Measurements from ENCODE around the gene TADA1. TPM values are rescaled to one million over a fixed set of nuclear protein-coding genes. Genes with fewer than 3 reads are reported as not detected.

The TADA1 gene
- polyA plus RNA-seq, 1 of the 3 experiments (the other 2 are of a cell fraction): 9.3 TPM

DNA sequence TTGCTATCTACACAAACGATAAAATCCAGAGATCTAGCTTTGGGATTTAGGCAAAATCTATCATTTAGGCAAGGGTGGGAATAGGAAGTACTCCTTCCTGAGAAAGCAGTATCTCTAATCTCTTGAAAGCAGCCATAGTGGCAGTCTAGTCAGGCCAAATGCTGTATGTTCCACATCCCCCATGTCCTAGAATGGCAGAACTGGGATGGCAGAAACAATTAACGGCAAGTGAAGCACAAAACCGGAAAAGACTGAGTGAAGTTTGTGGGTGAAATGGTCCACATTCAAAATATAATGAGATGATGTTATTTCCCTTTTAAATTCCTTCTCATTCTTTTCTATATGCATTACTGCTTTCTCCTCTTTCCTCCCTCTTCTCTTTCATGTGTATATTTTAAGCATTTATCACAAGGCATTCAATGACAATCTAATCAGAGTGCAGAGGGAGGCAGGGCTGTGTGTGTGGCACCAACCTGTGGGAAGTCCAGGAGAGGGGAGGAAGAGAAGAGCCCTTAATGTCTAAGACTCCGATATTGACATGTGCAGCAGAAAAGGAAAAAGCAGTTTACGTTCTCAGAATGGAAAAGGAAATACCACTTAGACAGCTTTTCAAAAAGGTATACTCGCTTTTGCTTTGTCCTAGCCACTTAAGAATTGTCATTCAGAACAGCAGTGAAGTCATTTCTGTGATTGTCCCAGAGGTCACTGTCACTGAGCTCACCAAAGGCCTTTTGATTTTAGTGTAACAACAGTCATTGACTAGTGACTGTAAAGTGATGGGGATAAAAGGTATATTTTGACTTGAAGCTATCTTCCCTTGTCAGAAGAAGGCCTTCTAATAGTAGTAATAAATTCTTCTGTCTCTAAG, 42.3 kb upstream of the TADA1 start:
- TF ChIP-seq MXI1 (IDR thresholded peaks at IDR 0.05; ENCODE audit: low read depth, low read length) (no peak), NFIC (IDR thresholded peaks at IDR 0.05; ENCODE audit: borderline replicate concordance) (no peak), NRF1 (IDR thresholded peaks at IDR 0.05; ENCODE audit: low read depth, low read length) (no peak), MAX (IDR thresholded peaks at IDR 0.05; ENCODE audit: low read depth) (no peak), POLR2AphosphoS5 (IDR thresholded peaks at IDR 0.05; ENCODE audit: low read depth, low read length) (no peak), TCF12 (IDR thresholded peaks at IDR 0.05) (no peak), JUND (IDR thresholded peaks at IDR 0.05) (no peak), EZH2phosphoT487 (IDR thresholded peaks at IDR 0.05; ENCODE audit: borderline replicate concordance, low read depth) (no peak), SIN3A (IDR thresholded peaks at IDR 0.05; ENCODE audit: borderline replicate concordance, low read depth, low read length) (no peak), RCOR1 (IDR thresholded peaks at IDR 0.05; ENCODE audit: low read length) (no peak), RFX5 (IDR thresholded peaks at IDR 0.05; ENCODE audit: low read length) (no peak), PBX3 (IDR thresholded peaks at IDR 0.05) (no peak), EP300 (IDR thresholded peaks at IDR 0.05; ENCODE audit: borderline replicate concordance in 1 of 2, low read depth in 1 of 2, low read length in 1 of 2) (no peak), MEF2A (IDR thresholded peaks at IDR 0.05; ENCODE audit: borderline replicate concordance, low read depth) (no peak), FOXJ3 (CRISPR knock-in tag; IDR thresholded peaks at IDR 0.05) (no peak), USF1 (IDR thresholded peaks at IDR 0.05; ENCODE audit: borderline replicate concordance, low read depth) (no peak), FOXM1 (IDR thresholded peaks at IDR 0.05; ENCODE audit: low read depth) (no peak)
- TF ChIP-seq, protein P1, sequence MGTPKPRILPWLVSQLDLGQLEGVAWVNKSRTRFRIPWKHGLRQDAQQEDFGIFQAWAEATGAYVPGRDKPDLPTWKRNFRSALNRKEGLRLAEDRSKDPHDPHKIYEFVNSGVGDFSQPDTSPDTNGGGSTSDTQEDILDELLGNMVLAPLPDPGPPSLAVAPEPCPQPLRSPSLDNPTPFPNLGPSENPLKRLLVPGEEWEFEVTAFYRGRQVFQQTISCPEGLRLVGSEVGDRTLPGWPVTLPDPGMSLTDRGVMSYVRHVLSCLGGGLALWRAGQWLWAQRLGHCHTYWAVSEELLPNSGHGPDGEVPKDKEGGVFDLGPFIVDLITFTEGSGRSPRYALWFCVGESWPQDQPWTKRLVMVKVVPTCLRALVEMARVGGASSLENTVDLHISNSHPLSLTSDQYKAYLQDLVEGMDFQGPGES (IDR thresholded peaks at IDR 0.05; ENCODE audit: low read depth, low read length): no peak
- TF ChIP-seq, protein P2, sequence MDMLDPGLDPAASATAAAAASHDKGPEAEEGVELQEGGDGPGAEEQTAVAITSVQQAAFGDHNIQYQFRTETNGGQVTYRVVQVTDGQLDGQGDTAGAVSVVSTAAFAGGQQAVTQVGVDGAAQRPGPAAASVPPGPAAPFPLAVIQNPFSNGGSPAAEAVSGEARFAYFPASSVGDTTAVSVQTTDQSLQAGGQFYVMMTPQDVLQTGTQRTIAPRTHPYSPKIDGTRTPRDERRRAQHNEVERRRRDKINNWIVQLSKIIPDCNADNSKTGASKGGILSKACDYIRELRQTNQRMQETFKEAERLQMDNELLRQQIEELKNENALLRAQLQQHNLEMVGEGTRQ (IDR thresholded peaks at IDR 0.05; ENCODE audit: borderline replicate concordance, low read depth, low read length): no peak
- TF ChIP-seq, protein P3, sequence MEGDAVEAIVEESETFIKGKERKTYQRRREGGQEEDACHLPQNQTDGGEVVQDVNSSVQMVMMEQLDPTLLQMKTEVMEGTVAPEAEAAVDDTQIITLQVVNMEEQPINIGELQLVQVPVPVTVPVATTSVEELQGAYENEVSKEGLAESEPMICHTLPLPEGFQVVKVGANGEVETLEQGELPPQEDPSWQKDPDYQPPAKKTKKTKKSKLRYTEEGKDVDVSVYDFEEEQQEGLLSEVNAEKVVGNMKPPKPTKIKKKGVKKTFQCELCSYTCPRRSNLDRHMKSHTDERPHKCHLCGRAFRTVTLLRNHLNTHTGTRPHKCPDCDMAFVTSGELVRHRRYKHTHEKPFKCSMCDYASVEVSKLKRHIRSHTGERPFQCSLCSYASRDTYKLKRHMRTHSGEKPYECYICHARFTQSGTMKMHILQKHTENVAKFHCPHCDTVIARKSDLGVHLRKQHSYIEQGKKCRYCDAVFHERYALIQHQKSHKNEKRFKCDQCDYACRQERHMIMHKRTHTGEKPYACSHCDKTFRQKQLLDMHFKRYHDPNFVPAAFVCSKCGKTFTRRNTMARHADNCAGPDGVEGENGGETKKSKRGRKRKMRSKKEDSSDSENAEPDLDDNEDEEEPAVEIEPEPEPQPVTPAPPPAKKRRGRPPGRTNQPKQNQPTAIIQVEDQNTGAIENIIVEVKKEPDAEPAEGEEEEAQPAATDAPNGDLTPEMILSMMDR (IDR thresholded peaks at IDR 0.05): no peak
- Histone ChIP-seq H3K9me2 (no peaks in the 10 kb centered on the region), H2AFZ (ENCODE audit: low read depth) (no peak overlapping the region), H4K20me1 (ENCODE audit: insufficient read depth) (no peaks in the 10 kb centered on the region), H3K4me3 (ENCODE audit: low read depth in 2 of 2, low read length in 1 of 2) (no peak overlapping the region), H3K27ac (ENCODE audit: low read depth in 2 of 2, low read length in 1 of 2) (no peak overlapping the region), H3K79me2 (ENCODE audit: insufficient read depth) (no peaks in the 10 kb centered on the region), H3K27me3 (ENCODE audit: insufficient read depth) (peaks cover 44% of the 10 kb centered on the region), H3K9ac (no peak overlapping the region), H3K9me3 (no peaks in the 10 kb centered on the region), H3F3A (replicated peaks; ENCODE audit: insufficient read depth) (no peaks in the 10 kb centered on the region), H3K4me1 (ENCODE audit: control insufficient read depth in 1 of 2, insufficient read depth in 2 of 2, low read depth in 1 of 2, low read length in 1 of 2) (no peaks in the 10 kb centered on the region; a peak in 1 of 4 replicates), H3K4me2 (no peak overlapping the region), H3K36me3 (replicated peaks in 1 of 2; ENCODE audit: control insufficient read depth in 1 of 2, insufficient read depth in 2 of 2, low read length in 1 of 2) (no peaks in the 10 kb centered on the region)
- ChIA-PET CTCF (interaction anchor here (1.6 to 22.1 kb wide), 3 partner anchors 8 to 140 kb away, joined by 4 to 769 read pairs (median 36); no protein-coding TSS in a partner anchor), POLR2A (no interaction called here)
- WGBS (ENCODE audit: low lambda C conversion rate): 24% methylated on average over 6 of the region's 6 CpGs
- no peak for DNase-seq

Data from SK-N-SH (cell line).